GM21526 (cell line): ENCODE results near the gene TOX2.
"Not testable (repeated sequence)": the region's sequence is repeated elsewhere in the genome, so short reads cannot be mapped to it uniquely, and the experiment has no call there.

Experiments
- ATAC-seq: cut with Tn5 transposase; IDR thresholded peaks from one replicate; pipeline ENCODE4 v1.9.1; 2021; ENCODE audit warnings: moderate library complexity; ENCODE audit not compliant: unreplicated experiment, low FRiP score

TOX2 gene

GRCh38 chr20:44029848-44030230, 115.2 kb downstream of the TOX2 start:
- ATAC-seq: no peak

GRCh38 chr20:44030394-44030793, 115.7 kb downstream of the TOX2 start:
- ATAC-seq: no peak

- ATAC-seq: no peak
These were observed 116.4 kb downstream of the TOX2 start for GRCh38 chr20:44031001-44031574.

GRCh38 chr20:44031781-44032582, 117.3 kb downstream of the TOX2 start:
- ATAC-seq: no peak

GRCh38 chr20:44032583-44033331, 118.1 kb downstream of the TOX2 start:
- no peak for ATAC-seq

GRCh38 chr20:44033344-44033743, 118.7 kb downstream of the TOX2 start:
- ATAC-seq: no peak

- ATAC-seq: no peak
These were observed 119.2 kb downstream of the TOX2 start for GRCh38 chr20:44033873-44034272.

GRCh38 chr20:44034451-44034850, 119.8 kb downstream of the TOX2 start:
- no peak for ATAC-seq

GRCh38 chr20:44034965-44035635, 120.4 kb downstream of the TOX2 start:
- no peak for ATAC-seq

GRCh38 chr20:44035924-44036323, 121.3 kb downstream of the TOX2 start:
- ATAC-seq: no peak

- ATAC-seq: no peak
These were observed 121.8 kb downstream of the TOX2 start for GRCh38 chr20:44036441-44036840.

- ATAC-seq: no peak
These were observed 124.0 kb downstream of the TOX2 start for GRCh38 chr20:44038681-44039123.

GRCh38 chr20:44039147-44039546, 124.5 kb downstream of the TOX2 start:
- no peak for ATAC-seq

GRCh38 chr20:44039741-44040140, 125.1 kb downstream of the TOX2 start:
- ATAC-seq: no peak

GRCh38 chr20:44040202-44040915, 125.7 kb downstream of the TOX2 start:
- ATAC-seq: no peak

- ATAC-seq: no peak
These were observed 126.3 kb downstream of the TOX2 start for GRCh38 chr20:44041001-44041400.

- not testable (repeated sequence) for ATAC-seq
These were observed 130.1 kb downstream of the TOX2 start for GRCh38 chr20:44044712-44045111.

- no peak for ATAC-seq
These were observed 135.7 kb downstream of the TOX2 start for GRCh38 chr20:44050327-44050726.

- ATAC-seq: no peak
These were observed 136.4 kb downstream of the TOX2 start for GRCh38 chr20:44050925-44051660.

GRCh38 chr20:44051661-44052000, 137.0 kb downstream of the TOX2 start:
- no peak for ATAC-seq
